Measurements from ENCODE around the gene RIMS1. TPM values are rescaled to one million over a fixed set of nuclear protein-coding genes. Genes with fewer than 3 reads are reported as not detected.
"Not testable (repeated sequence)": the region's sequence is repeated elsewhere in the genome, so short reads cannot be mapped to it uniquely, and the experiment has no call there.

Gene RIMS1
- total RNA-seq, 2 donors from 2014 or later: 23.0 to 37.5 TPM

- intact Hi-C loops (cut with DNase I): no loop called here
- no peak for DNase-seq (ENCODE audit: low spot score)
These were observed 47.5 kb downstream of the RIMS1 start for GRCh38 chr6:71933881-71934280.

DNA sequence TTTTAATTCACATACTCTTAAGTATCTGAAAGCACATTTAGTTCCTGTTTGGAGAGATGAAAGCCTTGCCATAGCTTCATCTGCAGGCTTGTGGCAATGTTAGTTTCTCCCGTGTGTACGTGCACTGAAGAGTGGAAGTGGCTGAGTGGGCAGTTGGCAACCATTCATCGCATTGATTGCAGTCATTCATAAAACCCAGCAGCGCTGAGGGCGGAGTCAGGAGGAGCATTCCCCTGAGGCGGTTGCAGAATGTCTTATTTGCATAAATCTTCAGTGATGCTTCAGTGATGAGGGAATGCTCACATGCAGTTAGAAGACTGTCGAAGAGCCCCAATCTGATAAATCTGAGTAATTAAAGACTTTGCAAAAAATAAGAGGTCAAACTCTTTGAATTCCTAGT lies 79.1 kb downstream of the RIMS1 start:
- intact Hi-C loops (cut with DNase I): no loop called here
- DNase-seq (ENCODE audit: low spot score): no peak

DNA sequence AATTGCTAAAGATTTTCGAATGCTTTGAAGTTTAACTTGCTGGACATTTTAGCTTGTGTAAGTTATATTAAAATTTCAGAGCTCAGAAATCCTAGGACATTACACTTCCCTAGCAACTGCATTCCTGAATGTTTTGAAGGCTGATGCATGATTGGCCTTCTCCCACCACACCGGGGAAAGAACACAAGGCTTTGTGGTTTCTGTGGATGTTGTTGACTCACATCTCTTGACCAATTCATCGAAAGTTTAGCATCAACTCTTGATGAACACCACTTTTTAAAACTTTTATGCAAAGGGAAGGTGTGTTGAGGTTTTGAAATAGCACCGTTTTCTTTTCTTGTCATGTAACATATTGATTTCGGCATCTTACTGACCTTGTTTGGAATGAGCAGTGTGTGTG lies 81.1 kb downstream of the RIMS1 start:
- intact Hi-C loops (cut with DNase I): no loop called here
- DNase-seq (ENCODE audit: low spot score): no peak

- DNase-seq (ENCODE audit: low spot score): no peak
- intact Hi-C loops (cut with DNase I): no loop called here
These were observed 91.5 kb downstream of the RIMS1 start for GRCh38 chr6:71977884-71978283.

GRCh38 chr6:71979911-71980310 lies 93.6 kb downstream of the RIMS1 start:
- intact Hi-C loops (cut with DNase I): no loop called here
- DNase-seq (ENCODE audit: low spot score): no peak

DNA sequence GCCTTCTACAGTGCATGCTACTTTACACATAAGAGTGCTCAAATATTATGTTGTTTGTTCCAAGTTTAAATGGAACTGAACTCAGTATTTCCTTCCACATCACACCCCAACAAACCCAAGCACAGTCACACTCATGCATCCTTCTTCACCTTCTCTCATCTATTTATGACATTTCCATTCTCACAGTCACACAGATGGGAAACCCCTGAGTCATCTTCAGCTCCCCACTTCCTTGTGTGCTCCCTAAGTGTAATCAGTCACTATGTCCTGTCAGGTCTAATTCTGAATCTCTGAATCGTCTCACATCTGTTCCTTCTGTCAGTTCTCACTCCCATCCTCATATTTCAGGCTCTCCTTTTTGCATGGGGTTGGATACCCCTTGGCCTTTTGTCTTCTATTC lies 96.0 kb downstream of the RIMS1 start:
- intact Hi-C loops (cut with DNase I): no loop called here

DNA sequence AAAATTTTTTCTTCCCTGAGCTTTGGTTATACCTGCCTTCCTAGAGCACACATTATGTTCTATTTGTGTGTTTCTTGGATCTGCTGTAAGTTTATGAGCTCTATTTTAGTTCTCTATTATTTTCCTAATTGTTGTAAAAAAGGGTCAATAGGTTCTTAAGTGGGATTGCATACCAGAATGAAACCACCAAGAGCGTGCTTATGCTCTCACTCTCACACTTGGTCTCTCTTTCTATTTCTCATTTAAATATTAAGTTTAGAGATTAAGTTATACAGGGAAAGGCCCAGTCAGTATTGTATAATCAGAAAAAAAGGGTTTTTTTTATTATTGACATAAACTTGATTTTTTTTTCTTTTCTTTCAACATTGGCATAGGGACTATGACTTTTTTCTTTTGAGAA lies 96.8 kb downstream of the RIMS1 start:
- DNase-seq (ENCODE audit: low spot score): no peak
- intact Hi-C loops (cut with DNase I): no loop called here

More for the DNA sequence above, 96.0 kb downstream of the RIMS1 start:
- no peak for DNase-seq (ENCODE audit: low spot score)

- intact Hi-C loops (cut with DNase I): no loop called here
- DNase-seq (ENCODE audit: low spot score): no peak
These were observed 108.4 kb downstream of the RIMS1 start for GRCh38 chr6:71994705-71995271.

DNA sequence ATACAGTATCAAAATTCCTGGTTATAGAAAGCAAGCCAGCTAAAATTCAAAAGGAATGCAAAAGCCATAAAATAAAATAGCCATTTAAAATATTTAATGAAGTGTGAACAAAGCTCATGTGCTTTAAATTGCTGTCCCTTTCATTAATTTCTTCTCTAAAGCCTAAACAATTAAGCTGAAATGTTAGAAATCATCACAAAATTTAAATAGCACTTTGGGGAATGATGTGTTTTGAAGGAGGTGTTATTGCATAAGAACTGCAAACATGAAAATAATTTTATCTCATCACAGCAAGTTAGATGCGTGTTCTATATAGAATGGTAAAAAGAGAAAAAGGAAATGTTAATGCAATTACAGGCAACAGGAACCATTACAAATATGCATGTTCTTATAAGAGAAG lies 111.0 kb downstream of the RIMS1 start:
- DNase-seq (ENCODE audit: low spot score): no peak
- intact Hi-C loops (cut with DNase I): no loop called here

- DNase-seq (ENCODE audit: low spot score): no peak
- intact Hi-C loops (cut with DNase I): no loop called here
These were observed 116.1 kb downstream of the RIMS1 start for GRCh38 chr6:72002415-72002814.

- DNase-seq (ENCODE audit: low spot score); intact Hi-C loops (cut with DNase I): not testable (repeated sequence)
These were observed 120.2 kb downstream of the RIMS1 start for GRCh38 chr6:72006591-72006990.

DNA sequence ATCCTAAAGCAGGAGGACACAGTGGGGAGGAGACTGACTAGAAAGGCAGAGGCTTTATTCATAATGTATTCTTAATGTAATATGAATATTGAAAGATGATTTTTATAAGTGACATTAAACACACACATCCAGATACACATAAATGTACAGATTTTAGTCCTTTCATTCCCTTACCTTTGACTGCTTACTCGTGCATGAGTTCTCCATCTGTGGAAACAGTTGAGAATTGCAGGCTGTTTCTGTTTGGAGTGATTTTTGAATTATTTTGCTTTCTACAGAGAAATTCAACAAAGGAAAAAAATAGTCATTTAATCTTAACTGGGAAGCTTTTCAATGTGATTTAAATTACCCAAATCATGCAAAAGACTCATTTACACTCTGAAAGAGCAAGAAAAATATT lies 136.5 kb downstream of the RIMS1 start:
- no peak for DNase-seq (ENCODE audit: low spot score)
- intact Hi-C loops (cut with DNase I): no loop called here

DNA sequence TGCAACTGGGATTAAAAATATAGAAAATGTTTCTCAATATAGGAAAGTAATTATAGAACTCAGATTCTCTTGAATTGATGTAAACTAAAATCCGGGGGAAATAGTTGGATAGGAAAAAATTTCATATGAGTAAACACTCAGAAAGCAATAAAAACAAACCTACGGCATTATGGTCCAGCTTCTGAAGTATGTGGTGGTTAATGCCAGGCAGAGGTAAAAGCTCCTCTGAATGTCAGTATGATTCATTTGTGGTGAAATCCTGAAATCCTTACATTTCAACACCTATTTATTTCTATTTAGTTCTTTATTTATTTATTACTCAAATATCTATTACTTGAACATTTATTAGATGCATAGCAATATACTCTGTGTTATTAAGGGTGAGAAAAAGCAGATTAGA lies 145.1 kb downstream of the RIMS1 start:
- no peak for DNase-seq (ENCODE audit: low spot score)
- intact Hi-C loops (cut with DNase I): no loop called here

- DNase-seq (ENCODE audit: low spot score): no peak
- intact Hi-C loops (cut with DNase I): no loop called here
These were observed 145.7 kb downstream of the RIMS1 start for GRCh38 chr6:72032086-72032485.

GRCh38 chr6:72035486-72035885 lies 149.1 kb downstream of the RIMS1 start:
- DNase-seq (ENCODE audit: low spot score): no peak
- intact Hi-C loops (cut with DNase I): no loop called here

DNA sequence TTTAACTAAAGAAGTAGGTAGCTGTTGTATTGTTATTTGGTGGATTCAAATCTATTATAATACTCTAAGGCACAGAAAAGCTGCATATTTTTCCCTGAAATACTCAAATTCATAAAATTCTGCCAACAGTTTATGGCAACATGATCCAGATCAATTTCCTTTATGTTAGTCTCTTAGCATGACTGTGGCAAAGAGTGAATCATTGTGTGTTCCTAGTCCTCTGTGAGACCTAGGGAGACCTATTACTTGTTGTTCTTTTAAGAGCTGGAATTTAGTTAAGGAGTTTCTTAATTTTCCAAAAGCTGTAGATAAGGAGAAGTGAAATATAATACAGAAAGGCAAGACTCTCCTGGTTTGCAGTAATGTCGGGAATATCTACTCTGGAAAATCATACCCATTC lies 149.6 kb downstream of the RIMS1 start:
- DNase-seq (ENCODE audit: low spot score): no peak
- intact Hi-C loops (cut with DNase I): no loop called here

DNA sequence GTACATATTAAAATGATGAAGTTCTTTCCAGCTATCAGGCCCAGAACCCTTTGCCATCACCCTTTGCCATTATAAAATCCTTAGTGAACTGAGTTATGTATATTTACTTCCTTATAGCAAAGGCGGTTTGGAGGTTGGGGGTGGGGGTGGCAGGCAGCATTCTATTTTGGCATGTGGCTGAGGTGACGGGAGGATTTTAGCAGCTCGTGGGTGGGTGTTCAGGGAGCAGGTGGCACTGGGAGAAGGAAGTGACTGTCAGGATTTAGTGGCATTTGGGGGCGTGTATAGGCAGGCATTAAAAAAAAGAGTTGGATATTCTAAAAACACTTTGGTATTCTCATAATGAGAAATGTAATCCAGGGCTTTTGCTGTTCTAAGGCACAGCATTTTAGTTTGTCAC lies 150.7 kb downstream of the RIMS1 start:
- DNase-seq (ENCODE audit: low spot score): no peak
- intact Hi-C loops (cut with DNase I): no loop called here

DNA sequence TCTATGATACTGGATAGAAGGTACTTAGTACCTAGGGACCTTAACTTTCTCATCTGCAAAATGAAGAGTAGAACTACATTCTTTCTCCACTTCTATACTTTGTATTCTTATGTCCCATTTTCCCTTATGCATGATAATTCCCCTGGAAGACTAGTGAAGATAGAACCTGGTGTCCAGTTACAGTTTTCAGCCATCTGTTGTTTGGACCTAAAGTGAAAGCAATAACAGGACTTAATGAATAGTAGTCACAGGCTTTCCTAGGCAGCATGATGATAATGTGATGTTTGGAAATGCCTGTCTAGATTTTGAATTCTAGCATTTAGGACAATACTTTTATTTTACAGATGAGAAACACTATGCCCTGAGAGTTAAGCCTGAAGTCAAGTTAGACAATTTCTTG lies 153.8 kb downstream of the RIMS1 start:
- DNase-seq (ENCODE audit: low spot score): no peak
- intact Hi-C loops (cut with DNase I): no loop called here

DNA sequence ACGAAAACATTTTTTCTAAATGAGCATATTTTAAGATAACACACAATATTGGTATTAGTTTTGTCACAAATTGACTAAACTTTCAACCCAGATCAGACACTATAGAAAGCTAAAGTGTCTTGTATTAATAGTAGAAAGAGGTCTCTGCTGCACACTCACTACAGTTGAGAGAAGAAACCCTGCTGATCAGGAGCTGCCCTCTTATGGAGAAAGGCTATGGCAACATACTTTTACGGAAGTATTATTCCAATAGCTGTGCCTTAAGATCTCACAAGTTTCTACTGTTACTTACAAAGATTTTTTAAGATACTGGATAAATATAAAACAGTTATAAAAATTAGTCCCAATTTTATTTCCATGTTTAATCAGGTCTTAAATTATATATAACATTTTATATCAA lies 155.7 kb downstream of the RIMS1 start:
- intact Hi-C loops (cut with DNase I): no loop called here
- DNase-seq (ENCODE audit: low spot score): no peak

- no peak for DNase-seq (ENCODE audit: low spot score)
- intact Hi-C loops (cut with DNase I): no loop called here
These were observed 161.7 kb downstream of the RIMS1 start for GRCh38 chr6:72048080-72048479.

- intact Hi-C loops (cut with DNase I): no loop called here
- no peak for DNase-seq (ENCODE audit: low spot score)
These were observed 163.0 kb downstream of the RIMS1 start for GRCh38 chr6:72049376-72049775.

DNA sequence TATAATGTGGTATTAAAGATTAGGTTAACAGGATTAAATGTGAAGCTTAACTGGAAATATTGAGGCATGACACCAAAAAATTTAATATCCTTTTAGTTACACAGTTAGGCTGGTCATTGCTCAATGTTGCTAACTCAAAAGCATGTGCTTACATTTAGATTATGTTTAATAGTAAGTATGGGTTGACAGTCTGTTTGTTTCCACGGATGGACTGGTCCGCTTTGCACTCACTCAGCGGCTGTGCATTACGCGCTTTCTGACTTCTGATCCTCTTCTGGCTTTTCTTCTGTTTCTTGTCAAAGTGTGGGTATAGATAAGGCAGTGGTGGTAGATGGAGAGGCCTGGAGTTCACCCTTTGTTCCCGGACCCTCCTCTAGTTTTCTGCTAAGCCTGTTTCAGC lies 174.9 kb downstream of the RIMS1 start:
- intact Hi-C loops (cut with DNase I): no loop called here
- no peak for DNase-seq (ENCODE audit: low spot score)

Data from posterior vena cava (tissue), 2 donors.